ENCODE measurements around the gene ZNF606.

- no peak for TF ChIP-seq FOXK2 (IDR thresholded peaks at IDR 0.05)
- TF ChIP-seq BHLHE40 (IDR thresholded peaks at IDR 0.05; ENCODE audit: borderline replicate concordance): no peak
- TF ChIP-seq ARNT (IDR thresholded peaks at IDR 0.05): no peak
- TF ChIP-seq FOXA1 (IDR thresholded peaks at IDR 0.05): no peak
- no peak for TF ChIP-seq SUZ12 (IDR thresholded peaks at IDR 0.05)
- TF ChIP-seq TARDBP (IDR thresholded peaks at IDR 0.05): no peak
- no peak for TF ChIP-seq PKNOX1 (IDR thresholded peaks at IDR 0.05)
- no peak for TF ChIP-seq SP1 (IDR thresholded peaks at IDR 0.05)
- TF ChIP-seq FOXM1 (IDR thresholded peaks at IDR 0.05; ENCODE audit: borderline replicate concordance): no peak
- TF ChIP-seq LEF1 (IDR thresholded peaks at IDR 0.05; ENCODE audit: borderline replicate concordance): no peak
These were observed 42.9 kb upstream of the ZNF606 start for GRCh38 chr19:58045411-58046050.

Data from HEK293T (cell line).